Upper lobe of left lung (tissue), 4 donors: Measurements from ENCODE around the gene SLC35E3.

Experiments
- POLR2A ChIP-seq, 4 donors: fragments of 450-650 bp; IDR thresholded peaks; one replicate each; pipeline ENCODE4 v1.5.1; 2016 to 2017; ENCODE audit warnings: antibody characterized with exemption in 4 of 4, mild to moderate bottlenecking in 2 of 4
- POLR2AphosphoS5 ChIP-seq, 2 donors: sonication (generic); formaldehyde crosslinking; IDR thresholded peaks; one replicate each; pipeline ENCODE4 v1.5.1; 2017; ENCODE audit warnings: antibody characterized with exemption in 2 of 2
- TF ChIP-seq, protein P1 (sequence below), 6 experiments: fragments of 450-650 bp in 4 of 6; fragments of 200-600 bp in 2 of 6; sonication (generic) in 2 of 6; IDR thresholded peaks; one replicate each; pipeline ENCODE4 v1.5.1; 2016 to 2019; ENCODE audit warnings: antibody characterized with exemption in 6 of 6

DNA sequence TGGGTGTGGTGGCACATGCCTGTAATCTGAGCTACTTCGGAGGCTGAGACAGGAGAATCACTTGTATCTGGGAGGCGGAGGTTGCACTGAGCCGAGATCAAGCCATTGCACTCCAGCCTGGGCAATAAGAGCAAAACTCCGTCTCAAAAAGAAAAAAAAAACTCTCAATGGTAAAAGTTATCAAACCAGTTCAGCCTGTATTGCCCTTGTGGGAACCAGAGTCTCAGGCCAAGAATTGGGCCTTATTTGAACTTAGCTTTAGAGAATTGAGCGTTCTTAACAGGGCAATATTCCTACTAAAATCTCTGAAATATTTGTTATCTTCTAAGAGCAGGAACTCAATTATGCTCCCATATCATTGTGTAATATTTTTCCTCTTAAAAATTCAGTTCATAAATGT lies 54.3 kb downstream of the SLC35E3 start:
- TF ChIP-seq, protein P1, sequence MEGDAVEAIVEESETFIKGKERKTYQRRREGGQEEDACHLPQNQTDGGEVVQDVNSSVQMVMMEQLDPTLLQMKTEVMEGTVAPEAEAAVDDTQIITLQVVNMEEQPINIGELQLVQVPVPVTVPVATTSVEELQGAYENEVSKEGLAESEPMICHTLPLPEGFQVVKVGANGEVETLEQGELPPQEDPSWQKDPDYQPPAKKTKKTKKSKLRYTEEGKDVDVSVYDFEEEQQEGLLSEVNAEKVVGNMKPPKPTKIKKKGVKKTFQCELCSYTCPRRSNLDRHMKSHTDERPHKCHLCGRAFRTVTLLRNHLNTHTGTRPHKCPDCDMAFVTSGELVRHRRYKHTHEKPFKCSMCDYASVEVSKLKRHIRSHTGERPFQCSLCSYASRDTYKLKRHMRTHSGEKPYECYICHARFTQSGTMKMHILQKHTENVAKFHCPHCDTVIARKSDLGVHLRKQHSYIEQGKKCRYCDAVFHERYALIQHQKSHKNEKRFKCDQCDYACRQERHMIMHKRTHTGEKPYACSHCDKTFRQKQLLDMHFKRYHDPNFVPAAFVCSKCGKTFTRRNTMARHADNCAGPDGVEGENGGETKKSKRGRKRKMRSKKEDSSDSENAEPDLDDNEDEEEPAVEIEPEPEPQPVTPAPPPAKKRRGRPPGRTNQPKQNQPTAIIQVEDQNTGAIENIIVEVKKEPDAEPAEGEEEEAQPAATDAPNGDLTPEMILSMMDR (IDR thresholded peaks at IDR 0.05), result no peak
- TF ChIP-seq POLR2AphosphoS5 (IDR thresholded peaks at IDR 0.05), result no peak
- TF ChIP-seq POLR2A (IDR thresholded peaks at IDR 0.05), result no peak
